Nephron progenitor cell (in vitro differentiated cells): Measurements from ENCODE around the gene ACAD8.
"Not testable (repeated sequence)": the region's sequence is repeated elsewhere in the genome, so short reads cannot be mapped to it uniquely, and the experiment has no call there.

Source experiments
- DNase-seq: peaks from one replicate; pipeline ENCODE4 v3.0.0; 2021
- H3K27ac Mint-ChIP-seq: 2 replicates; pipeline ENCODE4 v1.8.0; 2021; ENCODE audit warnings: mild to moderate bottlenecking, moderate library complexity, mixed read lengths
- H3K27me3 Mint-ChIP-seq: 2 replicates; pipeline ENCODE4 v1.8.0; 2021; ENCODE audit warnings: mild to moderate bottlenecking, low read depth, mixed read lengths; ENCODE audit not compliant: poor library complexity
- H3K36me3 Mint-ChIP-seq: 2 replicates; pipeline ENCODE4 v1.8.0; 2021; ENCODE audit warnings: low read depth, mixed read lengths
- H3K4me1 Mint-ChIP-seq: 2 replicates; pipeline ENCODE4 v1.8.0; 2021; ENCODE audit warnings: mixed read lengths
- H3K4me3 Mint-ChIP-seq: 2 replicates; pipeline ENCODE4 v1.8.0; 2021; ENCODE audit warnings: mild to moderate bottlenecking, moderate library complexity, mixed read lengths
- H3K9me3 Mint-ChIP-seq: 2 replicates; pipeline ENCODE4 v1.8.0; 2021; ENCODE audit warnings: mild to moderate bottlenecking, moderate library complexity, mixed read lengths
- TF ChIP-seq, protein P1 (sequence below): fragments of 200-600 bp; sonication (generic); IDR thresholded peaks from 2 replicates; pipeline ENCODE4 v1.5.0; 2021; ENCODE audit warnings: antibody characterized with exemption

ACAD8 gene

DNA sequence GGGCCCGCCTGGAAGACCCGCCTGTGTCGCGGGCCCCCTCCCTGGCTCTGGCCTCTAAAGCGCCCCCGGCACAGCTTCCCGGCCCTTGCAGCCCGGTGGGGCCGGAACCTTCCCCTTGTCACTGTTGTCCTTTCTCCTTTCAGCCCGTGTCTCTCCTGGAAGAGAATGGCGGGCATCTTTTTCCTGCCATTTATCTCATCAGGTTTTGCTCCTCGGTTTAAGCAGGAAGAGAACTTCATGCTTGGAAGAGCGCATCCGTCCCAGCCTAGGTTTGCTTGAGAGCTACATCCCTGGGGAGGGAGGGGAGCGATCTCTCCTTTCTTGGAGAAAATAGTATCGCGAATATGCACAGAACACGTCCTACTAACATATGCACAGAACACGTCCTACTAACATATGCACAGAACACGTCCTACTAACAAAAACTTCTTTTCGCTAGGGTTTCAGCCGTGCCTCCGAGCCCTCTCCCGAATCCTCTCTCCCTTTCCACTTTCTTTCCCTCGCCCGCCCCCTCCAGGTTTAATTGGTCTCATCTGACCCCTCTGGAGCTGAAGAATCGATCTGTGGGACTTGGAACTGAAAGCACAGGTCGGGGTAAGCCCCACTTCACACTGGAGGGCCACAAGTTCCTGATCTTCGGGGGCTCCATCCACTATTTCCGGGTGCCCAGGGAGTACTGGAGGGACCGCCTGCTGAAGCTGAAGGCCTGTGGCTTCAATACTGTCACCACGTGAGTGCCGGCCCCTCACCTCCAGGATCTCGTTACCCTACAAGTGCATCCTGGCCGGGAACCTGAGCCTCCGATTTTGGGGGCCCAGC is 24.0 kb downstream of the ACAD8 start:
- Mint-ChIP-seq H3K27me3 (peaks cover 73% of the 10 kb centered on the region), H3K4me1 (peaks cover 42% of the 10 kb centered on the region), H3K9me3 (peaks cover 18% of the 10 kb centered on the region), H3K27ac (no peak overlapping the region), H3K4me3 (peak overlapping the region; percentile 90), H3K36me3 (peaks cover 5% of the 10 kb centered on the region)
- TF ChIP-seq, protein P1, sequence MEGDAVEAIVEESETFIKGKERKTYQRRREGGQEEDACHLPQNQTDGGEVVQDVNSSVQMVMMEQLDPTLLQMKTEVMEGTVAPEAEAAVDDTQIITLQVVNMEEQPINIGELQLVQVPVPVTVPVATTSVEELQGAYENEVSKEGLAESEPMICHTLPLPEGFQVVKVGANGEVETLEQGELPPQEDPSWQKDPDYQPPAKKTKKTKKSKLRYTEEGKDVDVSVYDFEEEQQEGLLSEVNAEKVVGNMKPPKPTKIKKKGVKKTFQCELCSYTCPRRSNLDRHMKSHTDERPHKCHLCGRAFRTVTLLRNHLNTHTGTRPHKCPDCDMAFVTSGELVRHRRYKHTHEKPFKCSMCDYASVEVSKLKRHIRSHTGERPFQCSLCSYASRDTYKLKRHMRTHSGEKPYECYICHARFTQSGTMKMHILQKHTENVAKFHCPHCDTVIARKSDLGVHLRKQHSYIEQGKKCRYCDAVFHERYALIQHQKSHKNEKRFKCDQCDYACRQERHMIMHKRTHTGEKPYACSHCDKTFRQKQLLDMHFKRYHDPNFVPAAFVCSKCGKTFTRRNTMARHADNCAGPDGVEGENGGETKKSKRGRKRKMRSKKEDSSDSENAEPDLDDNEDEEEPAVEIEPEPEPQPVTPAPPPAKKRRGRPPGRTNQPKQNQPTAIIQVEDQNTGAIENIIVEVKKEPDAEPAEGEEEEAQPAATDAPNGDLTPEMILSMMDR, result no peak
- no peak for DNase-seq

DNA sequence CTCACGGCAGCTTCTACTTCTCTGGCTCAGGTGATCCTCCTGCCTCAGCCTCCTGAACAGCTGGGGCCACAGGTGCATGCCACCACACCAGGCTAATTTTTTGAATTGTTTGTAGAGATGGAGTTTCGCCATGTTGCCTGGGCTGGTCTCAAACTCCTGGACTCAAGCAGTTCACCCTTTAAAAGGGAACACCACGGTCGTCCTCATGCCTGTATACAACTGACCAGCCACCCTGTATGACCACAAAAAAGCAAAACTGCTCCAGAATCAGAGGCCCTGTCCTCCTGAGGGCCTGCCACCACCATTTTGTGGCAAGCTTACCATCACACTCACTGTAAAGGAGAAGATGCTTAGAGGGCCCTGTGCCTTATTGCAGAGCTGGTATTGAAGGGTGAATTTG is 25.0 kb downstream of the ACAD8 start:
- TF ChIP-seq, protein P1, result no peak
- DNase-seq, result no peak
- Mint-ChIP-seq H3K4me1 (peaks cover 32% of the 10 kb centered on the region), H3K27ac (no peak overlapping the region), H3K4me3 (no peak overlapping the region), H3K27me3 (peaks cover 63% of the 10 kb centered on the region), H3K36me3 (peaks cover 5% of the 10 kb centered on the region), H3K9me3 (peaks cover 18% of the 10 kb centered on the region)

DNA sequence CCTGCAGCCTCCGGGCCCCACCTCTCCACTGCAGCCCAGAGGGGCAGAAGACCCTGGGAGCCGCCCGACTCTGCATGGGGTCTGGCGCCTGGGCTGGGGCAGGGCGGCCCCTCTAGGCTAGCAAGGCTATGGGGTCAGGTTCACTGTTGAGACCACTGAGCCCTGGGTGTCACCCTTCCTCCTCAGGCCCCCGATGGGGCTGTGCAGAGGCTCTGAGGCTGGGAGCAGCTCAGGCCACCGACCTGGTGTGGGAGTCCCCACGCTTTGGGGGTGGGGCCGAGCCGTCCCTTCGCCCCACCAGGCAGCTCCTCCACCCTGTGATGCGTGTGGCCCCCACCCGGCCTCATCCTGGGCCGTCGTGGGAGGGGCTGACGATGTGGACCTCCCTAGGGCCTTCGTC is 28.3 kb downstream of the ACAD8 start:
- not testable (repeated sequence) for H3K27ac Mint-ChIP-seq, DNase-seq, H3K36me3 Mint-ChIP-seq, H3K4me3 Mint-ChIP-seq, H3K4me1 Mint-ChIP-seq
- peaks cover 43% of the 10 kb centered on the region for H3K27me3 Mint-ChIP-seq
- H3K9me3 Mint-ChIP-seq, result peaks cover 18% of the 10 kb centered on the region

DNA sequence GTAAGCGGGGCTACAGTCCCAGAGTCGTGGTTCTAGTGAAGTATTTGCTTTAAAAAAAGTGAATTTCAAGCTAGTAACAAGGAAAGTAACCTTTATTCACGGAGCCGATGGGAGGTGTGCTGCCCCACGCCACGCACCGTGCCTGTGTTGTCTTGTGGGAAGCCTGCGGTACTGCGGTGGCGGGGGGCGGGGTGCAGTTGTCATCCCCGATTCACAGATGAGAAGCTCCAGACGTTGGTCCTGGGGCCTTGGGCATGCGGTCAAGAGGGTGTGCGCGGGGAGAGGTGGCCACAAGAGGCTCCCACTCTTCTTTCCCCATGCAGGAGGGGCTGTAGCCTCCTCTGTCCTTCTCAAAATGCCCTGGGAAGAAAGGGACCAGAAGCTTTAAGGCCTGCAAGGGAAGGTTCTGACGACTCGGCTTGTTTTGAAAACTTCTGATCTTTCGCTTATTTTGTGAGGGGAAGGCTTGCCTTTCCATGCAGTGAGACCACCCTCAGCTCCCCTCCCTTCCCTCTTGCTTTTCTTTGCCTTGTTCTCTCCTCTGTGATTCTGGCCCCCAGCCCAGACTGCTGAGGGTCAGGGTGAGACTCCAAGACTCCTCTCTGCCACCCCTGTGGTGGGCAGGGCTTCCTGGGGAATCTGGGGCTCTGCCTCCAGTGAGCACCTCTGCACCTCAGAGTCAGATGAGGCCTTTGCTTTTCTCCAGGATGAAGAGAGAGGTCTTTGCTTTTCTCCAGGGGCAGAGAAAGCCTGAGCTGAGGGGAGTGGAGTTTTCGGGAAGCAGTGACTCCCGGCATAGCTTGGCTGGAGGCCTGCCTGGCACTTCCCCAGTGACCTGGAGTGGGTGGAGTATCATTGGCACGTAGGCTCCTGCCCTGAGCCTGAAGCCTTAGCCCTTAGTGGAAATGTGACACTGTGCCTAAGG is 29.0 kb downstream of the ACAD8 start:
- no peak overlapping the region for H3K27ac Mint-ChIP-seq
- peaks cover 5% of the 10 kb centered on the region for H3K4me1 Mint-ChIP-seq
- H3K36me3 Mint-ChIP-seq, result peaks cover 5% of the 10 kb centered on the region
- no peak overlapping the region for H3K4me3 Mint-ChIP-seq
- peaks cover 38% of the 10 kb centered on the region for H3K27me3 Mint-ChIP-seq
- H3K9me3 Mint-ChIP-seq, result peaks cover 15% of the 10 kb centered on the region
- no peak for DNase-seq
- TF ChIP-seq, protein P1, result no peak

DNA sequence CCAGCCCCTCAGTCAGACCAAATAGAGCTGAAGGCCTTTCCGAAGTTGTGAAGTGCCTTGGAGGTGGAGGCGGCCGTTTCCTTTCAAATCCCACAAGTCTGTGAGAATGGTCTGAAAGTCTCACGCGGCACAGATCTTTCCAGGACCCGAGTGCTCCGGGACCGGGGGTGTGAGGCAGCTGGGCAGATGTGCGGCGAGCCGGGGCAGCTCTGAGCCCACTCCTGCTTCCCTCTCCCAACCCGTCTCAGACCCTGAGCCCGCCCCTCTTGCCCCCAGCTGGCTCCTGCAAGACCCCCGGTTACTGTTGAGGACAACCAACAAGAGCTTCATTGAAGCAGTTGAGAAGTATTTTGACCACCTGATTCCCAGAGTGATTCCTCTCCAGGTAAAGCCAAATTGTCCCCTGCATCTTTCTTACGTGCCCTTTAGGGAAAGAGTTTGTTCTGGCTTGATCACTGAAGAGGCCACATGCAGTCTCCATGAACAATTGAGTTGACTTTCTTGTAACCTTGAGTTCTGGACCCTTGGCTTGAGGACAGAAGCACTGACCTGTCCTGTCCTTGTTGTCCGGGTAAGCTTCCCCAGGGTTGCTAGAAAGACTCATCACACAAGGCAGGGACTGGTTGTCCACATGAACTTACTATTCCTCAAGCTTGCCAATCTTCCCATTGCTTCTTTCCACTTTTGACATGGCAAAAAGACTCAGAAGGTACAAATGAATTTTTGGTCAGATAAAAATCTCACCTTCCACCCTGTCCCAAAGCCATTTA is 30.3 kb downstream of the ACAD8 start:
- H3K4me3 Mint-ChIP-seq, result no peak overlapping the region
- peaks cover 2% of the 10 kb centered on the region for H3K36me3 Mint-ChIP-seq
- TF ChIP-seq, protein P1, result no peak
- peaks cover 26% of the 10 kb centered on the region for H3K27me3 Mint-ChIP-seq
- H3K27ac Mint-ChIP-seq, result no peak overlapping the region
- H3K9me3 Mint-ChIP-seq, result peaks cover 11% of the 10 kb centered on the region
- no peak for DNase-seq
- peaks cover 12% of the 10 kb centered on the region for H3K4me1 Mint-ChIP-seq

DNA sequence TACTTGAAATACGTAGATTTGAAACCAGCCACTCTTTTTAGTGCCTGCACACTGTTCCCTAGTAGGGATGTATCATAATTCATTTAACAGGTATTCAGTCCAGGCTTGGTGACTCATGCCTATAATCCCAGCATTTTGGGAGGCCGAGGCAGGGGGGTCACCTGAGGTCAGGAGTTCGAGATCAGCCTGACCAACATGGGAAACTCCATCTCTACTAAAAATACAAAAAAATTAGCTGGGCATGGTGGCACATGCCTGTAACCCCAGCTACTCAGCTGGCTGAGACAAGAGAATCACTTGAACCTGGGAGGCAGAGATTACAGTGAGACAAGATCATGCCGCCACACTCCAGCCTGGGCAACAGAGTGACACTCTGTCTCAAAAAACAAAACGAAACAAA is 31.0 kb downstream of the ACAD8 start:
- not testable (repeated sequence) for H3K36me3 Mint-ChIP-seq, H3K9me3 Mint-ChIP-seq

More for the DNA sequence above, 31.0 kb downstream of the ACAD8 start:
- DNase-seq, H3K27ac Mint-ChIP-seq, H3K4me3 Mint-ChIP-seq: not testable (repeated sequence)
- Mint-ChIP-seq H3K27me3 (peaks cover 19% of the 10 kb centered on the region), H3K4me1 (peaks cover 19% of the 10 kb centered on the region)
